HFF-Myc (cell line): ENCODE measurements around the gene CPT1A.

Experiments used
- DNase-seq: peaks from one replicate; pipeline ENCODE4 v3.0.0-alpha.2; 2011; ENCODE audit warnings: low read depth; ENCODE audit errors: extremely low read depth
- H3K4me3 ChIP-seq: replicated peaks from 2 replicates; pipeline ENCODE4 v1.5.1; 2011; ENCODE audit warnings: low read depth, mild to moderate bottlenecking, control low read depth, low read length
- TF ChIP-seq, protein P1 (sequence below): IDR thresholded peaks from 2 replicates; pipeline ENCODE4 v1.5.1; 2012; ENCODE audit warnings: mild to moderate bottlenecking, low read depth, low read length, control low read depth; ENCODE audit errors: missing control alignments

The CPT1A gene

DNA sequence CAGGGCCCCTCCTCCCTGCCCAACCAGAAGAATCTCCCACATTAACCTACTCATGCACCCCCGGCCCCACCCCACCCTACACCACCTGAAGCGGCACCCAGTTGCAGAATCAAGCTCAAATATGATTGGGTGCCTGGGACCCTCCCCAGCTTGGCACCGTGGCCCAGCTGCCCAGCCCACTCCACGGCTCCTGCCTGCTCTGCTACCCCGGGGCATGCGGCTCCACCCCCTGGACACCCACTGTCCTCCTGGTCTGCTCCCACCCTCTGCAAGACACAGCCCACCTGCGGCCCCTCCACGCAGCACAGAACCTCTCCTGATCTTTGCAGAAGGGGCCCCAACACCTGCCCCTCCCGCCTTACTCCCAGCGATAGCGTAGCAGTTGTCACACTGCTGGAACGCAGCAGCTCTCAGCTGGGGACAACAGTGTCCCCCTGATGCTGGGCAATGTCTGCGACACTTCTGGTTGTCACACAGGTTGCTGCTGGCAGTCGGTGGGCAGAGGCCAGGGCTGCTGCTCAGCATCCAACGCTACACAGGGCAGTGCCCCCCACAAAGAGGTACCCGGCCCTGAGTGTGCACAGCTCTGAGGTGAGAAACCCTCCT lies 58.4 kb downstream of the CPT1A start:
- DNase-seq = no peak
- H3K4me3 ChIP-seq = no peak overlapping the region
- TF ChIP-seq, protein P1, sequence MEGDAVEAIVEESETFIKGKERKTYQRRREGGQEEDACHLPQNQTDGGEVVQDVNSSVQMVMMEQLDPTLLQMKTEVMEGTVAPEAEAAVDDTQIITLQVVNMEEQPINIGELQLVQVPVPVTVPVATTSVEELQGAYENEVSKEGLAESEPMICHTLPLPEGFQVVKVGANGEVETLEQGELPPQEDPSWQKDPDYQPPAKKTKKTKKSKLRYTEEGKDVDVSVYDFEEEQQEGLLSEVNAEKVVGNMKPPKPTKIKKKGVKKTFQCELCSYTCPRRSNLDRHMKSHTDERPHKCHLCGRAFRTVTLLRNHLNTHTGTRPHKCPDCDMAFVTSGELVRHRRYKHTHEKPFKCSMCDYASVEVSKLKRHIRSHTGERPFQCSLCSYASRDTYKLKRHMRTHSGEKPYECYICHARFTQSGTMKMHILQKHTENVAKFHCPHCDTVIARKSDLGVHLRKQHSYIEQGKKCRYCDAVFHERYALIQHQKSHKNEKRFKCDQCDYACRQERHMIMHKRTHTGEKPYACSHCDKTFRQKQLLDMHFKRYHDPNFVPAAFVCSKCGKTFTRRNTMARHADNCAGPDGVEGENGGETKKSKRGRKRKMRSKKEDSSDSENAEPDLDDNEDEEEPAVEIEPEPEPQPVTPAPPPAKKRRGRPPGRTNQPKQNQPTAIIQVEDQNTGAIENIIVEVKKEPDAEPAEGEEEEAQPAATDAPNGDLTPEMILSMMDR = no peak

DNA sequence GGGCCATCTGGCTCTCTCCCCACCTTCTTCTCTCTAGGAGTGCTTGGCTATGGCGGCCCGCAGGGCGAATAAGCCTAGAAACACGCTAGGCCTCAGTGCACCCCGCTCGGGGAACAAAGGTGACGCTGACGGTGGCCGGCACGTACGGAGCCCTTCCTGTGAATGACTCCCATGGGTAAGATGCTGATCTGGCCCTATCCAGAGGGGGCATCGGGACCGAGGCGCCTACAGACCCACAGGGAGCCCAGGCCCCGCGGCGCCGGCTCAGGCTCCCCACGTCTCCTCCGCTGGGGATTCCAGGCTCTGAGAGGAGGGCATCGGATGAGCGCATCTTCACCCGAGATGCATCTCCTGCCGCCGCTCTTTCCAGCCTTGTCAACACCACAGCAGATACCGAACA lies 59.0 kb downstream of the CPT1A start:
- TF ChIP-seq, protein P1 = no peak
- no peak overlapping the region for H3K4me3 ChIP-seq
- DNase-seq = no peak

DNA sequence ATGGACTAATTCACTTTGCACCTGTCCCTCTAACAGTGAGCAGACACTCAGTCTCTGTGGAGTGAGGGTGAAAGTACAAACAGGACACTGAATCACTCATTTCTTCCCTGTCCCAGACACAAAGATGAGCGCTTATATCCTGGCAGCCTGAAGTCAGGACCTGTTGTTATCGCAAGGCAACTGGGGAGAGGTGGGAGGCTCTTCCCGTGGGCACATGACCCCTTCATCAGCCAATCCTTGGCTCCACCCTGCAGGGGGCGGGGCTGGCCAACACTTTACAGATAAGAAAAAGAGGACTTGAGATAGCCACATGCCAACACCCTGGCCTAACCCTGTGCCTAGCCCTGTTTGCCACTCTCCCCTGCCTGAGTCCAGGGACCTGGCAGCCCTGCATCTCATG lies 60.9 kb downstream of the CPT1A start:
- no peak for DNase-seq
- TF ChIP-seq, protein P1 = no peak
- no peak overlapping the region for H3K4me3 ChIP-seq

DNA sequence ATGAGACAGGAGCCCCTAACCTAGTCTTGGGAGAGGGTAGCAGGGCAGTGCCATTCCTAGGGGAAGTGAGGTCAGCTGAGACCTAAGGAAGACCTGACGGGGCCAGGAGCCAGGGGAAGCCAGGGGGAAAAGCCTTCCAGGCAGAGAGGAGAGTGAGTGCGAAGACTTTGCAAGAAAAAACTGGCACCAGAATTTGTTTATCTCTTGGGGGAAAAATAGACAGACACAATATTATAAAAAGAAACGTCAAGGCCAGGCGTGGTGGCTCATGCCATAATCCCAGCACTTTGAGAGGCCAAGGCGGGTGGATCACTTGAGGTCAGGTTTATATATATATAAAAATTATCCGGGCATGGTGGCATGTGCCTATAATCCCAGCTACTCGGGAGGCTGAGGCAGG lies 63.5 kb downstream of the CPT1A start:
- DNase-seq = no peak
- H3K4me3 ChIP-seq = no peak overlapping the region
- TF ChIP-seq, protein P1 = no peak

DNA sequence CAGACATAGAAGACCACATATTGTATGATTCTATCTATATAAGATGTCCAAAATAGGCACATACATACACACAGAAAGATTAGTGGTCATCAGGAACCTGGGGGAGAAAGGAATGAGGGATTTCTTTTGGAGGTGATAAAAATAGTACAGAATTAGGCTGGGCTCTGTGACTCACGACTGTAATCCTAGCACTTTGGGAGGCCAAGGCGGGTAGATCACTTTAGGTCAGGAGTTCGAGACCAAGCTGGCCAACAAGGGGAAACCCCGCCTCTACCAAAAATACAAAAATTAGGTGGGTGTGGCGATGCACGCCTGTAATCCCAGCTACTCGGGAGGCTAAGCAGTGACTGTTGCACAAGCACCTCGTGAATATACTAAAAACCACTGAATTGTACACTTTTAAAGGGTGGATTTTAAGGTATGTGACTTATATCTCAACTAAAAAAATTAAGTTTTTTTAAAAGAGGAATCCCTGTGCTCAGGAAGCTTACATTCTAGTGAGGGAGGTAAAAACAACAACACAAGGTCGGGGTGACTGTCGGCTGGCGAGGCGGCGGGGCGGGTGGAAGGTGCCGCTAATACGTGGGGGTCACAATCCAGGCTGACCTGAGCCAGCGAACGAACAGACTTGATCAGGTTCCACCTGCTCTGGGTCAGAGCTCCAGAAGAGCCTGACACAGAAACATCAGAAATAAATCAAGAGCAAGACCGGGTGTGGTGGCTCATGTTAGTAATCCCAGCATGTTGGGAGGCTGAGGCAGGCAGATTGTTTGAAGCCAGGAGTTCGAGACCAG lies 65.1 kb downstream of the CPT1A start:
- no peak for DNase-seq
- H3K4me3 ChIP-seq = no peak overlapping the region
- TF ChIP-seq, protein P1 = no peak

DNA sequence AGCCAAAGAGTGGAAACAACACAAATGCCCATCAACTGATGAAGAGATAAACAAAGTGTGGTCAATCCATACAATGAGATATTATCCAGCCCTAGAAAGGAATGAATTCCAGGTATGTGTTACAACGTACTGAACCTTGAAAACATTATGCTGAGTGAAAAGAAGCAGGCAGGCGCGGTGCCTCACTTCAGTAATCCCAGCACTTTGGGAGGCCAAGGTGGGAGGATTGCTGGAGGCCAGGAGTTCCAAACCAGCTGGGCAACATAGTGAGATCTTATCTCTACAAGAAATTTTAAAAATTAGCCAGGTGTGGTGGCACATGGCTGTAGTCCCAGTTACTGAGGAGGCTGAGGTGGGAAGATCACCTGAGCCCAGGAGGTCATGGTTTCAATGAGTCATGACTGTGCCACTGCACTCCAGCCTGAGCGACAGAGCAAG lies 65.7 kb downstream of the CPT1A start:
- DNase-seq = no peak
- TF ChIP-seq, protein P1 = no peak
- H3K4me3 ChIP-seq = no peak overlapping the region

DNA sequence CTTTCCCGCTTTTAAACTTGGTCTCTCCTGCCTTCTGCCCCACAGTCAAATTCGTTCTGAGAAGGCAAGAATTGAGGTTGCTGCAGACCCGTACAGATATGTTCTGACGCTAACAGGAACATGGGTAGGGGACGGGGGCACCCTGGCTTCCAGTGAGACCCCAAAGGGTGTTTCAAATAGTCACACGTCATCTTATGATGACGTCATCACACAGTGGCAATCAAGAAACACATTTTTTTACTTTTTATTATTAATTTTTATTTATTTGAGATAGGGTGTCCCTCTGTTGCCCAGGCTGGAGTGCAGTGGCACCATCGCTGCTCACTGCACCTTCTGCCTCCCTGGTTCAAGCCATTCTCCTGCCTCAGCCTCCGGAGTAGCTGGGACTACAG lies 67.5 kb downstream of the CPT1A start:
- no peak overlapping the region for H3K4me3 ChIP-seq
- DNase-seq = no peak
- TF ChIP-seq, protein P1 = no peak
